A673 (cell line): ENCODE data around the gene VIPR1.

Source experiments
- CTCF ChIP-seq: fragments of 300-800, 200-600 bp; sonication (generic); conservative IDR thresholded peaks from 2 replicates; pipeline ENCODE4 v1.5.1; 2017; ENCODE audit warnings: low read depth, mild to moderate bottlenecking, antibody characterized with exemption, low read length, moderate library complexity, mixed read lengths
- EZH2 ChIP-seq: fragments of 200-600 bp; sonication (generic); IDR thresholded peaks from 2 replicates; pipeline ENCODE4 v1.6.1; 2017; ENCODE audit warnings: borderline replicate concordance, low read depth, mild to moderate bottlenecking, mixed read lengths, antibody characterized with exemption, low read length; ENCODE audit not compliant: poor library complexity, severe bottlenecking

DNA sequence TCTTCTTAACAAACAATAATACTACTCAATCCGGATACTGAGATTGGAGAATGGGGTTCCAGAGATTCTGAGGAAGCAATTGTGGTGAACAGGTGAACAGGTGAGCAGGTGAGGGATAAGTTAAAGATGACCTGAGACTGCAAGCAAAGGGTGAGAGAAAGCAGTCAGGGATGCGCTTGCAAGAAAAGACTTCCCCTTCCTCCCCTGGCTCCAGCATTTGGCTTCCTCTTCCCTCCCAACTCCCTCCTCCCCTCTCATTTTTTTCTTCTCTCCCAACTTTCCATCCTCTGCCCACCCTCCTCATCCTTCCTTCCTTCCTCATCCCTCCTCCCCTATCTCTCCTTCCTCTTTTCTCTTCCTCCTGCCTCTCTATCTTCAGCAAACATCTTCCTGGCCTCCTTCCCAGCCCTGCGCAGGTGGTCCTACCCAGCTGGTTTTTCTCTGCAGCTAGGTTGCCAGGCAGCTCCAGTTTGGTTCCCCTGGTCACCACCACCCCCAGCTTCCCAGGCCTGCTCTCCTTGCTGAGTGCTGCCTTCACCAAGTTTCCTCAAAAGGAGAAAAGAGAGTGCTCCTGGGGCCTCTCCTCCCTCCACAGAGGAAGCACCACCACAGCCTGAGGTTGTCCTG lies 10.4 kb upstream of the VIPR1 start:
- TF ChIP-seq CTCF (no peak), EZH2 (no peak)
